Activated CD8-positive, alpha-beta memory T cell treated with anti-CD3 and anti-CD28 coated beads, Interleukin-2, amount 50 U/mL, for 4 hours (primary cell): ENCODE data around the gene OR13D1.
"Not testable (repeated sequence)": the region's sequence is repeated elsewhere in the genome, so short reads cannot be mapped to it uniquely, and the experiment has no call there.

Experiments
- DNase-seq: peaks from one replicate; pipeline ENCODE4 v3.0.0-alpha.2; 2020

OR13D1 gene

GRCh38 chr9:104694218-104694617 is at the start of gene OR13D1:
Gene OR13D1, plus strand, starts transcription at chr9:104694518. Its CDS starts 0 bp downstream, at chr9:104694518.
- DNase-seq = no peak

DNA sequence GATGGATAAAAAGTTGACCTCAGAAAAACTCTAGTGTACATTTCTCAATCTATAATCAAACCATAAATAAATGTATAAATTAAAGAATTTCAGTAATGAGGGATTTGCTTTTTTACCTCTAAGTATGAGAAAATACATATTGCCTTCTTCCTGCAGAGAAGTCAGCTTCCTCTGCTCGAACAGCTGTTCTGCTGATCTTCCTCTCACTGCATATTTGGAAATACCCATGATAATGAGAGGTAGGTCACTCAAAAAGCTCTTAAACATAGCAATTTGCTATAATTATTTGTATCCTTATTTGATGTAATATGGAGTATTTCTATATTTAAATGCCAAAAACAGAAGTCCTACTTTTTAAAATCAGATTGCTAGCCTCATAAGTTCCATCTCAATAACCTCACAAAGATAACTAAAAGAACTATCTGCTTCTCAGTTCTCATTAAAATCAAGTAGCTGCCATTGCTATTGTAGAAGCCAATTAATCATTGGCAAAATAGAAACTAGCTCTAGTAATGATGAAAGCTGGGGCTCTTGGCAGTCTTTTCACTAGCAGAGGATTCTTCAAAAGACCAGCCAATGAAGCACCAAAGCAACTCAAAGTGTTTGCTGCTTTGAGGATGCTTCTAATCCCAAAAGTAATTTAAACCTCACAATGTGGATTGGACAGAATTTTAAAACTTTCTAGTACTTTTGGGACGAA is 35.7 kb upstream of the OR13D1 start:
- no peak for DNase-seq

DNA sequence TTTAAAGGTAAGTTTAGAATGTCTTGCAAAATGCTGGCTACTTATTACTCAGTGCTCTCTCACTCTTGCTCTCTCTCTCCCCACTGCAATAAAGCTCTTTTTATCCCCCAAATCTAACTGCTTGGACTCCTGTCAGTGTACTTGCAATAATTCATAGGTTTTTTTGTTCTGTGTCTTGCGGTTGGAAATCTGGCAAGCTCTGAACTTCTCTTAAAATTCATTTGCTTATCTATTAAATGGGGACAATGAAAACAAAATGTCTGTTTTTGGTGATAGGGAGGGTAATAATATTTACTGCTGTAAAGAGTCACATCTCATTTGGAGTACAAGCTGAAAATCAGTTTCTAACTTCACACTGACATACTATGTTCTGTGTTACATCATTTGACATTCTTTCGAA is 18.7 kb upstream of the OR13D1 start:
- no peak for DNase-seq

- no peak for DNase-seq
Observed at GRCh38 chr9:104682642-104683041, 11.7 kb upstream of the OR13D1 start.

DNA sequence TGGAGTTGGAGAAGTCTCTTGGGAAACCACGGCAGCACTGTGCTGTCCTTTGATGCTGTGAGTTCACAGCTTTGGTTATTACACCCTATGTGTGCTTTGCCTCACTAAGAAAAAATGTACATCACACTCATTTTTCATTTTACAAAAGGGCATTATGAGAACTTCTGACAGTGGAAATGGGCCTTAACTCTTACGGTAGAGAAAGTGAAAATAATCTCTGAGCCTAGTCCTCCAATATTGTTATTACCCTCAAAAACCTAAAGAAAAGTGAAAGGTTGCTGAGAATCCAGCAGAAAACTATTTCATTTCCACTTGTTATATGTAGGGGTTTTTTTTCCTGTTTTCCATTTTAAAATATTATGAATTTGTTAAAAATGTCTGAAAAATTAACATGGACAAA is 8.2 kb upstream of the OR13D1 start:
- DNase-seq = no peak

GRCh38 chr9:104700306-104700705 is 6.0 kb downstream of the OR13D1 start:
- no peak for DNase-seq

DNA sequence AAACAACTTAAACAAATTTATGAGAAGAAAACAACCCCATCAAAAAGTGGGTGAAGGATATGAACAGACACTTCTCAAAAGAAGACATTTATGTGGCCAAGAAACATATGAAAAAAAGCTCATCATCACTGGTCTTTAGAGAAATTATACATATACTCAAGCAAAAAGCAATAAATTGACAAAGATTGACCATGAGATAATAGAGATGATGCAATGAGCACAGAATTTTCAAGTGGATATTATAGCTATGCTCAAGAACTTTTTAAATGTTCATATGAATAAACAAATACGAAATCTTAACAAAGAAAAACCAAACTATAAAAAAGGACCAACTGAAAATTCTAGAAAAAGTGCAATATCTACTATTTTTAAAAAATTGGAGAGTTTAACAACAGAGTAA is 14.4 kb downstream of the OR13D1 start:
- not testable (repeated sequence) for DNase-seq

DNA sequence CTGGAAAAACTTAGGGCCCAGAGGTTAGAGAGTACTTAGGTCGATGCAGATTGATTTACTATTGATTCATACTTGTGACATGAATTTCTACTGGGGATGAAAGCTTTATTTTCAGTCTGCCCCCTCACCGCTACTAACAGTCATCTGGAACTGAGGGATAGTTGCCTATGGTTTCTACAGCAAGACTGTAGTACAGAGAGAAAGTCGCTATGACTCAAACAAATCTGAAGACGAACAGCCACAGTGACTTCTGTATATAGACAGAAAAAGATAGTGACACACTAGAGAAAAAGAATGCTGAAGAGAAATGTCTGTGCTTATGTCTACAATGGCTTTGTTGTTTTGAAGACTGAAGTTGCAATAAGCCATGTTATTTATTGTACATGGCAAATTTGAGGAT is 17.3 kb downstream of the OR13D1 start:
- no peak for DNase-seq

- DNase-seq = no peak
Observed at GRCh38 chr9:104725014-104725413, 30.7 kb downstream of the OR13D1 start.

DNA sequence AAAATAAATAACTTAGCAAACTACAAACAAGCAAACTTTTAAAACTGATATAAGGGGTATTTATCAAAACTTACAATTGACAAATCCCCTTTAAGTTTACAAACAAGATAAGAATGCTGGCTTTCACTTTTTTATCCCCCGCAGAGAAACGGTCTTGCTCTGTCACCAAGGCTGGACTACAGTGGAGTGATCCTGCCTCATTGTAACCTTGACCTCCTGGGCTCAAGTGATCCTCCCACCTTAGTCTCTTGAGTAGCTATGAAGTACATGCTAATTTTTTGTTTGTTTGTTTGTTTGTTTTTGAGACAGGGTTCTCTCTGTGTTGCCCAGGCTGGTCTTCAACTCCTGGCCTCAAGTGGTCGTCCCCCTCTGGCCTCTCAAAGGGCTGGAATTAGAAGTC is 44.1 kb downstream of the OR13D1 start:
- DNase-seq = no peak

- DNase-seq = no peak
Observed at GRCh38 chr9:104740621-104741020, 46.3 kb downstream of the OR13D1 start.

DNA sequence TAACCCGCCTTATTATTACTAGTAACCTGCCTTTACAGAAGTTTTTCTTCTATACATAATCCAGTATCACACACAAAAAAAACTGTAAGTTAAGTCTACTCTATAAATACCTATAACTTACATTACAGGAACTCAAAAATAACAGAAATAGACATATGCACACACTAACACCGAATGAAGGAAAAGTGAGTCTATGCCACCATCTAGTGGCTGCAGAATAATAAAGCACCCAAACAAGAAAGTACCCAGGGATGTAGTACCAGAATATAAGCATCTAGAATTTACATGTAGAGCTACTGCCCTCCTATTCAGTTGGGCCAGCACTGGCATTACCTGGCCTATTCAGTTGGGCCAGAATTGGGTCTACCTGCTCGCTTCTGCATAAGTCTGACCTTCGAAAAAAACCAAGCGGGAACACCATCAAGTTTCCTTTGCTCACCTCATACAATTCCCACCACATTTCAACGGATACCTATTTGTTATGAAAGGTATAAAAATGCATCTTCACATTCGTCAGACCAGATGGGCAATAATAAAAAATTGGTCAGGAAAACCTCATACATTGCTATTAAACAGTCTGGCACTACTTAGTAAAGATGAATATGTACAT is 49.2 kb downstream of the OR13D1 start:
- DNase-seq = no peak
